Skeletal muscle tissue (tissue), 4 donors: ENCODE measurements around the gene ADAMTS12. TPM values are rescaled to one million over a fixed set of nuclear protein-coding genes. Genes with fewer than 3 reads are reported as not detected.

Experiments
- H3K27ac ChIP-seq: one replicate; pipeline ENCODE4 v1.7.0; 2013; ENCODE audit warnings: mild to moderate bottlenecking, low read depth, low read length, inconsistent platforms
- H3K27me3 ChIP-seq, 3 donors: one replicate each; pipeline ENCODE4 v1.7.0; 2013; ENCODE audit warnings: low read length in 3 of 3; ENCODE audit not compliant: control insufficient read depth in 3 of 3, insufficient read depth in 3 of 3
- H3K36me3 ChIP-seq, 3 donors: one replicate each; pipeline ENCODE4 v1.7.0; 2013; ENCODE audit warnings: low read length in 3 of 3; ENCODE audit not compliant: control insufficient read depth in 3 of 3, insufficient read depth in 3 of 3
- H3K4me1 ChIP-seq, 3 donors: one replicate each; pipeline ENCODE4 v1.7.0; 2013; ENCODE audit warnings: low read length in 3 of 3, mild to moderate bottlenecking in 3 of 3; ENCODE audit not compliant: control insufficient read depth in 3 of 3, insufficient read depth in 3 of 3
- H3K4me3 ChIP-seq, 3 donors: one replicate each; pipeline ENCODE4 v1.7.0; 2013; ENCODE audit warnings: low read length in 3 of 3
- H3K9ac ChIP-seq, 3 donors: one replicate each; pipeline ENCODE4 v1.7.0; 2013; ENCODE audit warnings: low read length in 3 of 3, mild to moderate bottlenecking in 3 of 3, moderate library complexity in 2 of 3, low read depth in 1 of 3
- H3K9me3 ChIP-seq, 3 donors: one replicate each; pipeline ENCODE4 v1.7.0; 2013; ENCODE audit warnings: low read length in 3 of 3; ENCODE audit not compliant: control insufficient read depth in 3 of 3
- total RNA-seq: library from RNA; depleted of rRNA; stranded (reverse); fragments of >200 nt; gene quantifications from one replicate; pipeline ENCODE4 v1.2.3, GENCODE V29; 2014
- donor health status: Osteomylitis.

Gene ADAMTS12
- total RNA-seq, 1 donor from 2014 or later: 19.3 TPM

- no peaks in the 10 kb centered on the region for H3K36me3 ChIP-seq
- H3K4me3 ChIP-seq: no peak overlapping the region
- H3K9me3 ChIP-seq: no peaks in the 10 kb centered on the region
- H3K27ac ChIP-seq: no peak overlapping the region
- H3K9ac ChIP-seq: no peak overlapping the region
- H3K27me3 ChIP-seq: no peaks in the 10 kb centered on the region
- H3K4me1 ChIP-seq: no peaks in the 10 kb centered on the region
These were observed 397.3 kb downstream of the ADAMTS12 start for GRCh38 chr5:33494466-33494865.

- Histone ChIP-seq H3K27me3 (no peaks in the 10 kb centered on the region), H3K9ac (no peak overlapping the region), H3K4me3 (no peak overlapping the region), H3K9me3 (no peaks in the 10 kb centered on the region), H3K36me3 (no peaks in the 10 kb centered on the region), H3K4me1 (no peaks in the 10 kb centered on the region), H3K27ac (no peak overlapping the region)
These were observed 399.8 kb downstream of the ADAMTS12 start for GRCh38 chr5:33491941-33492340.

GRCh38 chr5:33490071-33490665 lies 401.6 kb downstream of the ADAMTS12 start:
- no peak overlapping the region for H3K4me3 ChIP-seq
- no peaks in the 10 kb centered on the region for H3K4me1 ChIP-seq
- no peaks in the 10 kb centered on the region for H3K27me3 ChIP-seq
- no peaks in the 10 kb centered on the region for H3K9me3 ChIP-seq
- H3K36me3 ChIP-seq: no peaks in the 10 kb centered on the region
- no peak overlapping the region for H3K27ac ChIP-seq
- no peak overlapping the region for H3K9ac ChIP-seq

GRCh38 chr5:33489481-33490067 lies 402.2 kb downstream of the ADAMTS12 start:
- Histone ChIP-seq H3K4me1 (no peaks in the 10 kb centered on the region), H3K27ac (no peak overlapping the region), H3K36me3 (no peaks in the 10 kb centered on the region), H3K9ac (no peak overlapping the region), H3K9me3 (no peaks in the 10 kb centered on the region), H3K4me3 (no peak overlapping the region), H3K27me3 (no peaks in the 10 kb centered on the region)

- Histone ChIP-seq H3K9me3 (no peaks in the 10 kb centered on the region), H3K27ac (no peak overlapping the region), H3K36me3 (no peaks in the 10 kb centered on the region), H3K4me1 (no peaks in the 10 kb centered on the region), H3K9ac (no peak overlapping the region), H3K27me3 (no peaks in the 10 kb centered on the region), H3K4me3 (no peak overlapping the region)
These were observed 403.0 kb downstream of the ADAMTS12 start for GRCh38 chr5:33488558-33489355.

DNA sequence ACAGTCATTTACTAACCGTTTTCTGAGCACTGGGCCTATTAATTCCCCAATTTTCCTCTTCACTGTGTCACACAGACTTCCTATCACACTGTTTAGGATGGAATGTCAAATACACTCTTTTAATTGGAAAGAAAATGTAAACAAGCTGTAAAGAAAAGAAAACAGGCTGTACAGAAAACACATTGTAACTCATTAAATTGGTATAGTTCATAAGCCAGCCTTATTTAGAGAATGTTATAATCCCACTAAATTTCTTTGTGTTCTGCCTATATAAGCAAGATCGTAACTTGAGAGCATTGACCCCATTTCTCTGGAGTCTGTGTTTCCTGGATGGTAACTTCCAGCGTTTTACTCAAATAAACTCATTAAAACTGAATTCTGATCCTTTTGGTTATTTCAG lies 404.6 kb downstream of the ADAMTS12 start:
- H3K36me3 ChIP-seq: peaks cover 0 to under 1% (median 0%) of the 10 kb centered on the region in 3 donors
- no peak overlapping the region for H3K4me3 ChIP-seq
- H3K9me3 ChIP-seq: no peaks in the 10 kb centered on the region
- H3K9ac ChIP-seq: no peak overlapping the region
- H3K4me1 ChIP-seq: no peaks in the 10 kb centered on the region
- no peak overlapping the region for H3K27ac ChIP-seq
- H3K27me3 ChIP-seq: no peaks in the 10 kb centered on the region

GRCh38 chr5:33482335-33482734 lies 409.5 kb downstream of the ADAMTS12 start:
- Histone ChIP-seq H3K27ac (no peak overlapping the region), H3K9ac (no peak overlapping the region), H3K4me1 (no peaks in the 10 kb centered on the region), H3K27me3 (no peaks in the 10 kb centered on the region), H3K9me3 (no peaks in the 10 kb centered on the region), H3K36me3 (peaks cover 0 to 2% (median 0%) of the 10 kb centered on the region in 3 donors), H3K4me3 (no peak overlapping the region)

GRCh38 chr5:33480876-33481275 lies 410.9 kb downstream of the ADAMTS12 start:
- no peak overlapping the region for H3K4me3 ChIP-seq
- no peaks in the 10 kb centered on the region for H3K9me3 ChIP-seq
- H3K36me3 ChIP-seq: peaks cover 0 to 5% (median 2%) of the 10 kb centered on the region in 3 donors
- no peak overlapping the region for H3K27ac ChIP-seq
- no peaks in the 10 kb centered on the region for H3K27me3 ChIP-seq
- no peaks in the 10 kb centered on the region for H3K4me1 ChIP-seq
- H3K9ac ChIP-seq: no peak overlapping the region

- Histone ChIP-seq H3K4me3 (no peak overlapping the region), H3K36me3 (peaks cover 2 to 9% (median 7%) of the 10 kb centered on the region in 3 donors), H3K27ac (no peak overlapping the region), H3K9me3 (no peaks in the 10 kb centered on the region), H3K27me3 (no peaks in the 10 kb centered on the region), H3K9ac (no peak overlapping the region), H3K4me1 (no peaks in the 10 kb centered on the region)
These were observed 412.5 kb downstream of the ADAMTS12 start for GRCh38 chr5:33479311-33479710.

GRCh38 chr5:33477816-33478215 lies 414.0 kb downstream of the ADAMTS12 start:
- Histone ChIP-seq H3K9me3 (no peaks in the 10 kb centered on the region), H3K27ac (no peak overlapping the region), H3K4me3 (no peak overlapping the region), H3K9ac (no peak overlapping the region), H3K36me3 (peaks cover 2 to 9% (median 7%) of the 10 kb centered on the region in 3 donors), H3K27me3 (no peaks in the 10 kb centered on the region), H3K4me1 (no peaks in the 10 kb centered on the region)
